Activated CD4-positive, alpha-beta T cell treated with anti-CD3 and anti-CD28 coated beads for 4 hours (primary cell): ENCODE measurements around the gene SPATA33.

Source experiments
- DNase-seq, 2 donors: peaks; one replicate each; pipeline ENCODE4 v3.0.0-alpha.2; 2020

SPATA33 gene

GRCh38 chr16:89657442-89658220 lies at the start of gene SPATA33, which contains the start of gene CHMP1A:
Gene SPATA33 (plus strand): TSS chr16:89657836. CDS start chr16:89657912, 76 bp downstream.
Gene CHMP1A (minus strand): TSS chr16:89657708. CDS start chr16:89657588, 120 bp downstream.
- DNase-seq: peak; percentile 90

GRCh38 chr16:89607937-89608740 lies 49.5 kb upstream of the SPATA33 start:
- no peak for DNase-seq

DNA sequence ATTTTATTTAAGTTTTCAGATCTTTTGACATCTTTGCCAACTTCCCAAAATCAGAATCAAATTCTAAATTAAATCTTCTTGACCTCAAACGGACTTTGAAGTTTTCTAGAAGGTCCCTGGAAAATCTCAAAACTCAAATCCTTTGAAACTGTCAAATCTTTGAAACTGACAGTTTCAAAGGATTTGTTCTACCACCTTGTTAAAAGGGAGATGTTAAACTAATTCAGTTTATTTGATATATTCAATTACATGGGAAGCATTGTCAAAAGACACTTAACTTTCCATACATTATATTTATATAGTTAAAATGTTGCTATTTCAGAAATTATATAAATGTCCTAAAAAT lies 47.6 kb upstream of the SPATA33 start:
- DNase-seq: no peak

GRCh38 chr16:89612415-89613166 lies 45.0 kb upstream of the SPATA33 start:
- DNase-seq: no peak

DNA sequence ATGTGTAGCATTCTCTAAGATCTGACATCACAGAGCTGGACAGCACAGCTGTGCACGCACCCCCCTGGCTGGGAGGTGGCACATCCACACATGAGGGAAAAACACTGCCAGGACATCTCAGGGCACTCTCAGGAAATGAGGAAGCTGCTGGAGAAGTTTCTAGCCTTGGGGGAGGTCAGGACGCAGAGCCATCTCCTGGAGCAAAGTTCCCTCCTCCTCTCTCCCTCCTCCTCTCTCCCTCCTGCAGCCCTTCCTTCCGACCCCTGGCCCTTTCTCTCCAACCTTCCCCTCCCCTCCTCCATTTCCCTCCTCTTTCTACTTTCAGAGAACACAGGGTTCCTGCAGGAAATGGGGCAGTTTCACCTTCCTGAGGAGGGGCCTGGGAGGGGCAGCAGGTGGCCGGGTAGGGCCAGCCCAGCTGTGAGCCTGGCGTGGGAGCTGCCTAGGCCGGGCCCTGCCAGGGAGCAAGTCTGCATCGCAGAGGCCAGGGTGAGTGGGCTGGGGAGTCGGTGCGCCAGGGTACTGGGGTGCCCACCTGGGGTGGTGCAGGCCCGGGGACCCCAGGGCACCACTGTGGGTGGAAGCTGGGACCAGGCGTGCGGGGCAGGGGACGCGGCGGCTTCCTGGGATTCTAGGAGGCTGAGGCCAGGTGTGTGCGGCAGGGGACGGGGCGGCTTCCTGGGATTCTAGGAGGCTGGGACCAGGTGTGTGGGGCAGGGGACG lies 44.2 kb upstream of the SPATA33 start, which contains the start of gene DPEP1:
Gene DPEP1 (plus strand): TSS at position 412 of the 723 bp plus-strand sequence. CDS start 16,769 bp downstream, outside the sequence.
- no peak for DNase-seq

DNA sequence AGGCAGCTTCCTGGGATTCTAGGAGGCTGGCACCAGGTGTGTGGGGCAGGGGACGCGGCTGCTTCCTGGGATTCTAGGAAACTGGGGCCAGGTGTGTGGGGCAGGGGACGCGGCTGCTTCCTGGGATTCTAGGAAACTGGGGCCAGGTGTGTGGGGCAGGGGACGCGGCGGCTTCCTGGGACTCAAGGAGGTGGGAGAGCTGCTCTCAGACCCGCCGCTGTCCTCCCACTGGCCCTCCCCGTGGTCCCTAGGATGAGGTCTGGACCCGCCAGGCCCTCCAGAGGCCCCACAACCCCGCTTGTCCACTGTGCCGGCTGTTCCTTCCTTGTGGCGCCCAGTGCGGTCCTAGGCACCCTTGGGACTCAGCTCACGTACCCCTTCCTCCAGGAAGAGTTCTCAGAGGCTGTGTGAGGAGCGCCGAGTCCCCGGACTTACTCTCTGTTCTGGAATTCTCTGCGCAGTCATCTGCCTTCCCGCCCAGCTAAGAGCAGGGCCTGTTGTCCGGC lies 43.6 kb upstream of the SPATA33 start:
- no peak for DNase-seq

DNA sequence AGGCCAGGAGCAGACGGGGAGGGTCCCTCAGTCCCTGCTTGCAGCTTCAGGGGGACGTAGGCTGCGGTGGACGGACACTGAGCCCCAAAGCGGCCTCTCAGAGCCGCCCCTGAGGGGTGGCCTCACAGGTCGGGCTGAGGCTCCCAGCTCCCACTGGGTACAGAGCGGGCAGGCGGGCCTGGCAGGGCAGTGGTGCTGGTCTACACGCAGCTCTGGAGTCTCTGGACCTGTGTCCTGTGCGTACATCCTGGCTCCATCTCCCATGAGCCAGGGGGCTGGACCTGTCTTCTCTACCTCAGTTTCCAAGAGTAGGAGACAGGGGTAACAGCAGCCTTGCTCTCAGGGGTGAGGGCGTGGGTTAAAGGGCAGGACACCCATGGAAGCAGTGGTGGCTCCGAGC lies 42.5 kb upstream of the SPATA33 start:
- no peak for DNase-seq

- peak in 1 of 2 donors; percentile 40 for DNase-seq
These were observed 42.0 kb upstream of the SPATA33 start for GRCh38 chr16:89615596-89616090.

DNA sequence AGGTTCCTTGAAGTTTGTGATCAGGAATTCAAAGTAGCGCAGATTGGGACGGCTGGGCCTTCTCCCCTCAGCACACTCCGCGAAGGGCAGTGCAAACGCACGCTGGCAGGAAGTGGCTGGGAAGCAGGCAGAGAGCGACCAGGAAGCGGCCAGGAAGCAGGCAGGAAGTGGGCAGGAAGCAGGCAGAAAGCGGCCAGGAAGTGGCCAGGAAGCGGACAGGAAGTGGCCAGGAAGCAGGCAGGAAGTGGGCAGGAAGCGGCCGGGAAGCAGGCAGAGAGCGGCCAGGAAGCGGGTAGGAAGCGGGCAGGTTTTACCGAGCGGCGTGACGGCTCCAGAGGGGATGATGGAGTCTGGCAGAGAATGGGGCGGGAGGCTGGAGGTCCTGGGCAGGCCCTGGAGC lies 41.0 kb upstream of the SPATA33 start:
- no peak for DNase-seq

- no peak for DNase-seq
These were observed 40.6 kb upstream of the SPATA33 start for GRCh38 chr16:89617036-89617435.

- DNase-seq: no peak
These were observed 39.3 kb upstream of the SPATA33 start for GRCh38 chr16:89618109-89618998.

- no peak for DNase-seq
These were observed 37.8 kb upstream of the SPATA33 start for GRCh38 chr16:89619840-89620239.

DNA sequence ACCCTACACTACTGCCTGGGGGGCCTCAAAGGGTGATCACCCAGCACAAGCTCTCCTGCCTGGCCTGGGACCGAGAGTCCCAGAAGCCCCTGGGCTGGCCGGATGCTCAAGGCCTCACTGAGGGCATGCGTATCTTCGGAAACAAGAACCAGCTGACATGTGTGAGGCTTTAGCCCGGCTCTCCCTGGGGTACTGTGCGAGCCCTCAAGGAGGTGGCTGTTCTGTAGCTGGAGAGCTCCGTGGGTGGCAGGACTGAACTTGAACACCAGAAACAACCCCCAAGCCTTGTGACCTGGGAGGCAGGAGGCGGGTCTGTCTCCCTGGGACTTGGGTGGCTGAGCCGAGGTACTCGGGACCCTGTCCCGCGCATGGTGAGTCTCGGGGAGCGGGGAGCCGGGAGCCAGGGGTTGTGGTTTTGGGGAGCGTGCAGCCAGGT lies 37.2 kb upstream of the SPATA33 start:
- no peak for DNase-seq

DNA sequence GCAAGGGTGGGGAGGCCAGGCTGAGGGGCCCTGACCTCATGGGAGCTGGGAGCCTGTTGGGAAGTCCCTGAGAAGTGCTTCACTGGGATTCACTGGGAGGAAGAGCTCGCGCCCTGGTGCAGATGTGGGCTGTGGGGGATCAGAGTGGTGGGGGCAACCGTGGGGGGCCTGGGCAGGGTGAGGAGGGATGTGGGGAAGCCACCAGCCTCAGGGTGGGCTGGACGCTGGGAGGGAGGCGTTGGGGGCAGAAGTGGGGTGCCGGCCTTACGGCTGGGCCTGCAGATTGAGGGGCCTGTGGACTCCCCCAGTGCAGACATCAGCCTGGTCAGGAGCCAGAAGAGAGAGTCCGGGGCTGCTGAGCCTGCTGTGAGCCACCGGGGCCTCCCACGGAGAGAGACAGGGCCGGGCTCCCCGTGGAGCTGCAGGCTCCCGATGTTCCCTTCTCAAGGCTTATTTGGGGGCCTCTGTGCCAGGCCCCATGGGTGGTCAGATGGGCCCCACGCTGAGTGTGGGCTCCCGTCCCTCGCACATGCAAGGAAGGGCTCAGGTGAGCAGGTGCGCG lies 36.4 kb upstream of the SPATA33 start:
- DNase-seq: no peak

DNA sequence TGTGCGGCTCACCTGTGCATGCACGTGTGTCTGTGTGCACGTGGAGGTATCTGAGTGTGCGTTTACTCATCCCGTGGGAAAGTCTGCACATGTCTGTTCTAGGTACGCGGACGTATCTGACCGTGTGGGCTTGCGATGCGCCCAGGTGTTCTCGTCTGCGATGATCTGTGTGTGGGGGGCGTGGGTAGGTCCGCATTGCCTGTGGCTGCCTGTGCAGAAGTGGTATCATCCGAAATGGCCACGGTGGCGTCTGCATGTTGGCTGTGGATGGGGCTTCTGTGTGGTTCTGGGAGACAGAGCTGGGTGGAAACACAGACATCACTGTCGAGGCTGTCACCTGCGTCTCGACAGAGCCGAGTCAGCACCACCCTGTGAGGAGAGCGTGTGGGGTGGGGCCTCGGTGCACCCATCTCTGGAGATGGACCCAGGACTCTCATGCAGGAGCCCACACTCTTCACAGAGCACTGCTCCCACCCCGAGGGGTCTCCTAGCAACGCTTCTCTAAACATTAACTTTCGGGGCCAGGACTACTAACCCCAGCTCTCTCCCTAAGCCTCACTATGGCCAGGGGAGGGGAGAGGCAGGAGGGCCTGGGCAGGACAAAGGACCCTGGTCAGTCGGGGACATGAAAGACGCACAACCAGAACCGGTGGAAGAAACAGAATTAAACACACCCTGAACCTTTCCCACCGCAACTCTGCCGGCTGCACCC lies 35.8 kb upstream of the SPATA33 start:
- DNase-seq: no peak

DNA sequence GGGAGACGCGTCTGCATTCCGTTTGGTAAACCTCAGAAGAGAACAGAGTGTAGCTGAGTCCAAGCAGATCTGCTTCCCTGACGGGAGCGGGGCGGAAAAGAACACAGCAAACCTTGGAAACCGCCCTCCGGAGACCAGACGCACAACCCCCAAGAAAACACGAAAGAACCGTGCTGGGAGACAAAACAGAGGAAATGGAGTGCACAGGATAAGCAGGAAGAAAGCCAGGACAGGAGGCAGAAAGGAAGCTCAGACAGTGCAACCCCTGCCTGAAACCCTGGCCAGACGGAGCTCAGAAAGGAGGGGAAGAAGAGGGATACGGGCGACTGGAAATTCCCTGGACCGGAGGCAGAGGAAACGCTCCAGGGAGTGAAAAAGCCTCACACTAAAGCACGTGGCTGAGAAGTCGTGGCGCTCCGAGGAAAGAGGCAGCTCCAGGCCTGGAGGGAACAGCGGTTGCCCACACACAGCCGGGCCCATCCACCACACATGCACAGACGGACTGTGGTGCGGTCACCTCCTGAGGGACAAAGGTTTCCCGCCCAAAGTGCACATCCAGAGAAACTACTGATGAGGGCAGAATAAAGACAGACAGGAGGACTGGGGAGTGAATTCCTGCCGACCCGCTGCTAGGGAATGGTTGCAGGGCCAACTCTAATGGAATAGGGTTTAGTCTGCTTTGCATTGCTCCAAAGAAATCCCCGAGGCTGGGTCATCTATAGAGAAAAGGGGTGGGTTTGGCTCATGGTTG lies 34.0 kb upstream of the SPATA33 start:
- DNase-seq: no peak

DNA sequence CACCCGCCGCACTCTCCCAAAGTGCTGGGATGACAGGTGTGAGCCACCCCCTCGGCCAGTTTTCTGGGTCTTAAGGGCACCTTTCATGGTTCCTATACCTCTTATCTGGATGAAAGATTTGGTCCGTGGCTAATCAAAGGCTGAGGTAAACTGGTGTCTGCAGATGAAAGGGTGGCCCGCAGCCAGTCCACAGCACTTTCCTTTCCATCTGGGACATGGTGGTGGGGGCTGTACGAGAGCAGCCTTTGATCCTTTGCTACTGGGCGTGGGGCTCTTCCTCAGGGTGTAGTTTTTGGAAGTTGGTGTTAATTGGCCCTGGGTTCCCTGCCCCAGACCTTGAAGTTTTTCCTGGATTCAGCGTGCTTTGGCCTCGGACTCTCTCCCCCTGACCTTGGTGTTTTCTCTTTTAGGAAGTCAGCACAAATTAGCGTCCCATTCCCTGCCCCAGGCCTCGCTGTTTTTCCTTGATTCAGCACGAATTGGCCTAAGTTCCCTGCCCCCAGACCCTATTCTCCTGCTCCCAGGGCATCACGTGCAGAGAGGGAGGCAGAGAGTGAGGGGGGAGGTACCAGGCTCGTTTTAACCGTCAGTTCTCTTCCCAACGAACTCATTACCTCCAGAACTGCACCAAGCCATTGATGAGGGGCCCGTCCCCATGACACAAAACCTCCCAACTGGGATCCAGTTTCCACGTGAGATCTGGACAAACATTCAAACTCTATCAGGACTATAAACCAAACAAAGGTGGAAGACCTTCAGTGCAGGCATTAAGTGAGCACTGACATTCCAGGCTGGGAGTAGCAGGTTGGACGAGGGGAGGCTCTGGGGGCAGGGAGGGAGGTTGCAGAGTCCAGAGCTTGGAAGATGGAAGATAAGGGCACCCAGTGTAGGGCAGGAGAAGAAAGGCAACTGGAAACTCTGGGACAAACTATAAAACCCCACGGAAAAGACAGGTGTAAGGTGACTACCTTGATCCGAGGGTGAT lies 32.6 kb upstream of the SPATA33 start:
- DNase-seq: no peak
